Loucy (cell line): ENCODE data around the gene MYBBP1A.

ENCODE experiments used
- CTCF ChIP-seq: fragments of 200-600 bp; sonication (generic); conservative IDR thresholded peaks from 2 replicates; pipeline ENCODE4 v1.5.1; 2014; ENCODE audit warnings: mild to moderate bottlenecking, antibody characterized with exemption, low read length
- EZH2phosphoT487 ChIP-seq: fragments of 200-600 bp; IDR thresholded peaks from 2 replicates; pipeline ENCODE4 v1.6.1; 2018; ENCODE audit warnings: antibody characterized with exemption, mild to moderate bottlenecking, moderate library complexity, borderline replicate concordance

GRCh38 chr17:4499431-4500190 lies 55.6 kb downstream of the MYBBP1A start:
- no peak for TF ChIP-seq CTCF
- no peak for TF ChIP-seq EZH2phosphoT487
